Measurements from ENCODE around the gene ID1. TPM values are rescaled to one million over a fixed set of nuclear protein-coding genes. Genes with fewer than 3 reads are reported as not detected.

The ID1 gene
- total RNA-seq (2022), result 35.7 and 38.4 TPM in 2 replicates
- percentile 97 among the genes with signal in this experiment for Bru-seq, nascent RNA
- BruChase-seq, experiment 1, labeled RNA remaining after a 6-hour chase, result percentile 80 among the genes with signal in this experiment
- percentile 83 among the genes with signal in this experiment for BruChase-seq, experiment 2, labeled RNA remaining after a 2-hour chase
- long read RNA-seq, transcript ID1-202 (2 exons, 994 nt), result major isoform, 25 of 25 reads
- long read RNA-seq, partial matches to known transcripts, result 0 of 25 reads
- long read RNA-seq, other reads (novel, unspliced or antisense), result 0 of 25 reads

- Mint-ChIP-seq H3K4me1 (ENCODE audit: insufficient read depth, unreplicated experiment) (peaks cover 24% of the 10 kb centered on the region), H3K4me3 (ENCODE audit: unreplicated experiment) (peak within 1 kb of the TSS; percentile 88), H3K27me3 (ENCODE audit: insufficient read depth, unreplicated experiment) (no peaks in the 10 kb centered on the region), H3K27ac (ENCODE audit: low read depth, unreplicated experiment) (peak within 1 kb of the TSS; percentile 81), H3K36me3 (ENCODE audit: insufficient read depth, unreplicated experiment) (peaks cover 10% of the 10 kb centered on the region), H3K9me3 (ENCODE audit: unreplicated experiment) (no peaks in the 10 kb centered on the region)
- POLR2A ChIA-PET, result interaction anchor here (0.5 to 19.7 kb wide), 21 partner anchors 7 to 144 kb away, joined by 3 to 1321 read pairs (median 8); partner anchors contain the start of genes BCL2L1 and TPX2
- CTCF ChIA-PET, result interaction anchor here (0.6 to 25.4 kb wide), 11 partner anchors 7 to 1810 kb away, joined by 3 to 1902 read pairs (median 4); partner anchors contain the start of gene BCL2L1
- no peak for TF ChIP-seq CTCF (IDR thresholded peaks at IDR 0.05; ENCODE audit: unreplicated experiment)
- intact Hi-C loops (cut with micrococcal nuclease), result loop anchor here (1.0 kb wide), 1 partner anchor 32 kb away; no protein-coding TSS in a partner anchor
- peak; percentile 98 for DNase-seq (ENCODE audit: unreplicated experiment)
- BruUV-seq (replicated peaks), result TSS peak; percentile 93
Observed at GRCh38 chr20:31605031-31605901, at the start of gene ID1. TSS of gene ID1 (plus strand) at chr20:31605289. CDS start at chr20:31605388, 99 bp downstream.

- TF ChIP-seq CTCF (IDR thresholded peaks at IDR 0.05; ENCODE audit: unreplicated experiment), result no peak
- peak overlapping the region; percentile 85 for H3K27ac Mint-ChIP-seq (ENCODE audit: low read depth, unreplicated experiment)
- no peak overlapping the region for H3K4me3 Mint-ChIP-seq (ENCODE audit: unreplicated experiment)
- no peaks in the 10 kb centered on the region for H3K9me3 Mint-ChIP-seq (ENCODE audit: unreplicated experiment)
- ChIA-PET POLR2A (interaction anchor here (0.6 to 30.6 kb wide), 15 partner anchors 8 to 187 kb away, joined by 3 to 1321 read pairs (median 10); partner anchors contain the start of genes ID1 and TPX2), CTCF (interaction anchor here (0.6 to 31.0 kb wide), 21 partner anchors 11 to 170 kb away, joined by 3 to 1902 read pairs (median 10); partner anchors contain the start of gene ID1)
- DNase-seq (ENCODE audit: unreplicated experiment), result no peak
- BruUV-seq (replicated peaks), result no TSS peak
- intact Hi-C loops (cut with micrococcal nuclease), result loop anchor here (1.0 to 2.0 kb wide), 2 partner anchors 45 to 53 kb away; partner anchors contain the start of gene HM13
- no peaks in the 10 kb centered on the region for H3K27me3 Mint-ChIP-seq (ENCODE audit: insufficient read depth, unreplicated experiment)
- H3K36me3 Mint-ChIP-seq (ENCODE audit: insufficient read depth, unreplicated experiment), result peaks cover 72% of the 10 kb centered on the region
- H3K4me1 Mint-ChIP-seq (ENCODE audit: insufficient read depth, unreplicated experiment), result peaks cover 30% of the 10 kb centered on the region
Observed at GRCh38 chr20:31559704-31560093, 45.4 kb upstream of the ID1 start.

GRCh38 chr20:31560094-31560745, 44.9 kb upstream of the ID1 start:
- Mint-ChIP-seq H3K9me3 (ENCODE audit: unreplicated experiment) (no peaks in the 10 kb centered on the region), H3K4me1 (ENCODE audit: insufficient read depth, unreplicated experiment) (peaks cover 30% of the 10 kb centered on the region), H3K27me3 (ENCODE audit: insufficient read depth, unreplicated experiment) (no peaks in the 10 kb centered on the region), H3K36me3 (ENCODE audit: insufficient read depth, unreplicated experiment) (peaks cover 70% of the 10 kb centered on the region), H3K27ac (ENCODE audit: low read depth, unreplicated experiment) (peak overlapping the region; percentile 85), H3K4me3 (ENCODE audit: unreplicated experiment) (peak overlapping the region; percentile 45)
- POLR2A ChIA-PET, result interaction anchor here (0.5 to 30.6 kb wide), 23 partner anchors 9 to 1031 kb away, joined by 3 to 1321 read pairs (median 6); partner anchors contain the start of genes BCL2L1, ID1 and TPX2
- no TSS peak for BruUV-seq (replicated peaks)
- CTCF ChIA-PET, result interaction anchor here (0.7 to 31.0 kb wide), 25 partner anchors 11 to 169 kb away, joined by 3 to 1902 read pairs (median 9); partner anchors contain the start of genes BCL2L1 and ID1
- peak; percentile 87 for DNase-seq (ENCODE audit: unreplicated experiment)
- intact Hi-C loops (cut with micrococcal nuclease), result loop anchor here (1.0 to 2.0 kb wide), 2 partner anchors 45 to 52 kb away; partner anchors contain the start of gene HM13
- peak; percentile 94 for TF ChIP-seq CTCF (IDR thresholded peaks at IDR 0.05; ENCODE audit: unreplicated experiment)
